NT2/D1 (cell line): ENCODE results near the gene MLNR.
A peak's percentile ranks its signal among the peaks of the same experiment; 100 is the strongest.

ENCODE experiments used
- DNase-seq: peaks from one replicate; pipeline ENCODE4 v3.0.0-alpha.2; 2011; ENCODE audit warnings: low read depth, low spot score
- H3K27me3 ChIP-seq: 2 replicates; pipeline ENCODE4 v1.6.0; 2011; ENCODE audit warnings: mild to moderate bottlenecking; ENCODE audit not compliant: insufficient read length, insufficient read depth
- H3K36me3 ChIP-seq: 2 replicates; pipeline ENCODE4 v1.6.1; 2011; ENCODE audit warnings: mild to moderate bottlenecking, low read length, mixed read lengths; ENCODE audit not compliant: insufficient read depth, insufficient read length
- H3K4me1 ChIP-seq: 2 replicates; pipeline ENCODE4 v1.5.1; 2011; ENCODE audit not compliant: insufficient read depth, insufficient read length
- H3K4me3 ChIP-seq: 2 replicates; pipeline ENCODE4 v1.5.1; 2011; ENCODE audit warnings: low read depth; ENCODE audit not compliant: insufficient read length
- H3K9ac ChIP-seq: 2 replicates; pipeline ENCODE4 v1.6.0; 2011; ENCODE audit warnings: low read depth; ENCODE audit not compliant: insufficient read length
- H3K9me3 ChIP-seq: 2 replicates; pipeline ENCODE4 v1.5.1; 2011; ENCODE audit warnings: mild to moderate bottlenecking, low read length; ENCODE audit not compliant: insufficient read depth
- SUZ12 ChIP-seq: IDR thresholded peaks from 2 replicates; pipeline ENCODE4 v1.6.1; 2011; ENCODE audit not compliant: insufficient read length, insufficient read depth; ENCODE audit errors: extremely low read depth
- YY1 ChIP-seq: IDR thresholded peaks from 2 replicates; pipeline ENCODE4 v1.6.1; 2011; ENCODE audit not compliant: insufficient read length, insufficient read depth
- ZNF274 ChIP-seq: IDR thresholded peaks from 2 replicates; pipeline ENCODE4 v1.6.1; 2011; ENCODE audit warnings: mild to moderate bottlenecking, low read depth, low read length

MLNR gene

DNA sequence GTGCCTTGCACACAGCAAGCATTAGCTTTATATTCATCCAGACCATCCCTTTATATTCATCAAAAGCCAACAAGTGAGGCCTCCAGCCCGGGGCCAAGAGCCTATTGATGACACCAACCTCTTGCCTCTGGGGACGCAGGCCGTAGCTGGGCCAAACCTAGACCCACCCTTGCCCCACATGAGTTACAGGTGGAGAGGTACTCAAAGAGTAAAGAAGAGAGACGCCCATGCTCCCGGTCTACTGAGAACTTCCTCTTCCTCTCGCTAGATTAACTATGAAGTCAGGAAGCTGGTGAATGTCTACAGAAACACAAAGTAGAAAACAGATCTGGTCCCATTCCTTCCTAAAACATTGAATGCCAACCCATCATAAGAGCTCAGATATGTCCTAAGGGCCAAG, 3.8 kb upstream of the MLNR start:
- no peak overlapping the region for H3K4me3 ChIP-seq
- no peak overlapping the region for H3K9ac ChIP-seq
- no peak for DNase-seq
- peaks cover 23% of the 10 kb centered on the region for H3K27me3 ChIP-seq
- H3K36me3 ChIP-seq, result no peaks in the 10 kb centered on the region
- H3K9me3 ChIP-seq, result no peaks in the 10 kb centered on the region; the same call in 1 of the 2 replicates
- no peak for TF ChIP-seq ZNF274
- no peak for TF ChIP-seq SUZ12
- TF ChIP-seq YY1, result no peak
- no peaks in the 10 kb centered on the region for H3K4me1 ChIP-seq

DNA sequence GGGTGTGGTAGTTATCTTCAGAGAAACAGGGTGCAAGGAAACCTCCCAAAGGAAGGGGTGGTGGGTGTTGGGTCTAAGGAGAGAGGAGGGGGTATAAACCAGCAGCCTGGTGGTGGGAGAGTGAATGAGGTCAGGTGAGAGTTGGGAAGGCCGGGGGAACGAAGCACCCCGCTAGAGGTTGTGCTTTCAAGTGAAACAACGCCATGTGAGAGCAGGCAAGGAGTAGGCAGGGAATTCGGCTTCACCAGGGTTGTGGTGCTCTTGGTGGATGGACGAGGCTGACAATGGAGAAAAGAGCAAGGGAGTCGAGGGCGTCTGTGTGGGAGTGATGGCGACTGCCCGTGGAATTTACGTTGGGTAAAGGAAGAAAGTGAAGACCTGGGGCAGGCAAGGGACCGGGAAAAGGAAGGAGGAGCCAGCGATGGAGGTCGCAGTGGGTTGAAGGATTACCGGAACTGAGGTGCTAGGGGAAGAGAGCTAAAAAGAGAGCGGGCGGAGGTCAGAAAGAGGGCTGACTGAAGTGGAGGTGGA, 2.1 kb upstream of the MLNR start:
- Histone ChIP-seq H3K9me3 (no peaks in the 10 kb centered on the region; the same call in 1 of the 2 replicates), H3K27me3 (peaks cover 33% of the 10 kb centered on the region), H3K4me3 (no peak overlapping the region), H3K4me1 (no peaks in the 10 kb centered on the region), H3K9ac (no peak overlapping the region), H3K36me3 (no peaks in the 10 kb centered on the region)
- DNase-seq, result no peak
- no peak for TF ChIP-seq YY1
- TF ChIP-seq SUZ12, result no peak
- TF ChIP-seq ZNF274, result no peak

DNA sequence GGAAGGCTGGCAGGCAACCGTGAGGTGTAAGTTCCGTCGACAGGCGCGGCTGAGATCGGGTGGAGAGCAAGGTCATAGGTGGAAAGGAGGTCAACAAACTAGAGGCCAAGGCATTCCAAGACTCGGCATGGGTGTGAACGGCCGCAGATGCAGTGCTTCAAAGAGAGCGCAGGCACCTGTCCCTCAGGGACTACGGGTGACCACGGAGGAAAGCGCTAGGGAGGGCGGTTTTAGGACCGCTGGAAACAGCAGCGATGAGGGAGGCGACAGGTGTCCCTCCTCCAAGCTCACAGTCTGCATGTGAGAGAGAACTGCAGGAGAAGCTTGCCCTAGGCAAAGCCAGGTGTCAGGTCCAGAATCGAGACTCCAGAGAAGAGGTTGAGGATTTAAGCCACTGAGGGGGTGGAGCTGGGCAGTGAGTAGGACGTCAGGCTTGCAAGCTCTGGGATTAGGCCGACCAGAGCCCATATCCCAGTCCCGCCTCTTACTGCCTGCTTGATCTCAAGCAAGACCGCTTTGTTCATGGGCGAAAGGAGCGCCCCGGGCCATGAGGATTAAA, 1.6 kb upstream of the MLNR start:
- H3K9me3 ChIP-seq, result no peaks in the 10 kb centered on the region; the same call in 1 of the 2 replicates
- TF ChIP-seq YY1, result no peak
- no peak for TF ChIP-seq ZNF274
- TF ChIP-seq SUZ12, result no peak
- peaks cover 33% of the 10 kb centered on the region for H3K27me3 ChIP-seq
- H3K9ac ChIP-seq, result no peak overlapping the region
- no peak overlapping the region for H3K4me3 ChIP-seq
- no peaks in the 10 kb centered on the region for H3K36me3 ChIP-seq
- DNase-seq, result no peak
- no peaks in the 10 kb centered on the region for H3K4me1 ChIP-seq

- no peak overlapping the region for H3K9ac ChIP-seq
- no peak for DNase-seq
- TF ChIP-seq YY1 (no peak), ZNF274 (no peak), SUZ12 (no peak)
- H3K27me3 ChIP-seq, result peaks cover 33% of the 10 kb centered on the region
- H3K36me3 ChIP-seq, result no peaks in the 10 kb centered on the region
- no peaks in the 10 kb centered on the region; the same call in 1 of the 2 replicates for H3K9me3 ChIP-seq
- H3K4me3 ChIP-seq, result peak overlapping the region; percentile 4
- no peaks in the 10 kb centered on the region for H3K4me1 ChIP-seq
Measured at GRCh38 chr13:49219647-49220035, 497 bp upstream of the MLNR start.

DNA sequence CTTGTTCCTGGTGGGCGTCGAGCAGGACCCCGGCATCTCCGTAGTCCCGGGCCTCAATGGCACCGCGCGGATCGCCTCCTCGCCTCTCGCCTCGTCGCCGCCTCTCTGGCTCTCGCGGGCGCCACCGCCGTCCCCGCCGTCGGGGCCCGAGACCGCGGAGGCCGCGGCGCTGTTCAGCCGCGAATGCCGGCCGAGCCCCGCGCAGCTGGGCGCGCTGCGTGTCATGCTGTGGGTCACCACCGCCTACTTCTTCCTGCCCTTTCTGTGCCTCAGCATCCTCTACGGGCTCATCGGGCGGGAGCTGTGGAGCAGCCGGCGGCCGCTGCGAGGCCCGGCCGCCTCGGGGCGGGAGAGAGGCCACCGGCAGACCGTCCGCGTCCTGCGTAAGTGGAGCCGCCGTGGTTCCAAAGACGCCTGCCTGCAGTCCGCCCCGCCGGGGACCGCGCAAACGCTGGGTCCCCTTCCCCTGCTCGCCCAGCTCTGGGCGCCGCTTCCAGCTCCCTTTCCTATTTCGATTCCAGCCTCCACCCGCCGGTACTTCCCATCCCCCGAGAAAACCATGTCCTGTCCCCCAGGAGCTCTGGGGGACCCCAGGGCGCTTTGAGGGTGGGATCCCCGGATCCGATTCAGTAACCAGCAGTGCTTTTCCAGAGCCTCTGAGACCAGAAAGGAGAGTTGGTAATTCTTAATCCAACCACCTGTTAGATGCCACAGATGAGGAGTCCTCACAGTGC, 885 bp downstream of the MLNR start:
- H3K4me3 ChIP-seq, result no peak overlapping the region

GRCh38 chr13:49221590-49221965, 1.4 kb downstream of the MLNR start:
- no peaks in the 10 kb centered on the region for H3K36me3 ChIP-seq
- TF ChIP-seq SUZ12 (no peak), YY1 (no peak), ZNF274 (no peak)
- no peaks in the 10 kb centered on the region; the same call in 1 of the 2 replicates for H3K9me3 ChIP-seq
- no peaks in the 10 kb centered on the region for H3K4me1 ChIP-seq
- no peak overlapping the region for H3K9ac ChIP-seq
- peaks cover 33% of the 10 kb centered on the region for H3K27me3 ChIP-seq
- DNase-seq, result no peak
- no peak overlapping the region for H3K4me3 ChIP-seq

More for the DNA sequence above, 885 bp downstream of the MLNR start:
- peaks cover 33% of the 10 kb centered on the region for H3K27me3 ChIP-seq
- TF ChIP-seq ZNF274 (no peak), YY1 (no peak), SUZ12 (no peak)
- no peaks in the 10 kb centered on the region; the same call in 1 of the 2 replicates for H3K9me3 ChIP-seq
- H3K36me3 ChIP-seq, result no peaks in the 10 kb centered on the region
- no peaks in the 10 kb centered on the region for H3K4me1 ChIP-seq
- DNase-seq, result no peak
- H3K9ac ChIP-seq, result no peak overlapping the region

DNA sequence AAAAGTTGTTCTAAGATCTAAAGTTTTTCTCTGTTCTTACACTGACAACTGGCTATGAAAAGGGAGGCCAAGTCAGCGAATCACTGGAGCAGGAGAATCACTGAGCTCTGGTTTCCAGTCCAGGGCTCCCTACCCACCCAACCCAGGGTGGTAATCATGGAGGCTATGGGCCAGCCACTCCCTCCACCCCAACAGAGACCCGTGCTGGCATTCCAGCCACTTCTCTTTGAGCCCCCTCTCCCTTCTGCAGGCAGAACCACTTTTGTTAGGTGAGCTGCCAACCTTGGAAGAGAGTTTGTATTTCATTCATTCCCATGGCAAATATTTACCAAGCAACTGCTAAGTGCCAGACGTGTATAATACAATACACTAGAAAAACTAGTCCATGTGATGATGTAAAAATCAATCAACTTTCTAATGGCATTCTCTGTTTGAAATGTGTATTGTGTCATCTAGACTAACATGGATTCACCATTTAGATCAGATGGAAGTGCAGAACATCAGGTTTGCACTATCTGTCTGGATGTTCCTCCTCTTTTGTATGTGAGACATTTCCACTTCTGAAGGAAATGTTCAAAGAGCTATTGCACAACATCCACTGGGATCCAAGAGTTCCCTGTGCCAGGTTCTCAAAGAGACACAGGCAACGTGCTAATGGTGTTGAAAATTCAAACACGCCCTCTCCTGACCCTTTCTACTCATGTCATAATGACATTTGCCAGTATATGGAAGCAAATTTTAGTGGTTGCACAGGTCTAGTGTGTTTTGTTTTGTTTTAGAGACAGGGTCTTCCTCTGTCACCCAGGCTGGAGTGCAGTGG, 5.3 kb downstream of the MLNR start:
- H3K4me3 ChIP-seq, result no peak overlapping the region
- DNase-seq, result no peak
- H3K4me1 ChIP-seq, result no peaks in the 10 kb centered on the region
- peaks cover 19% of the 10 kb centered on the region for H3K27me3 ChIP-seq
- H3K36me3 ChIP-seq, result no peaks in the 10 kb centered on the region
- H3K9me3 ChIP-seq, result no peaks in the 10 kb centered on the region; the same call in 1 of the 2 replicates
- no peak for TF ChIP-seq YY1
- TF ChIP-seq SUZ12, result no peak
- TF ChIP-seq ZNF274, result no peak
- H3K9ac ChIP-seq, result no peak overlapping the region
